ENCODE data around the gene GFAP. TPM values are rescaled to one million over a fixed set of nuclear protein-coding genes. Genes with fewer than 3 reads are reported as not detected.

Gene GFAP
- 0.20 TPM for polyA plus RNA-seq (2013, experiment 1 of 2)
- polyA plus RNA-seq (2013, experiment 2 of 2): 0.17 TPM

- Histone ChIP-seq H3K23ac (ENCODE audit: low read depth, low read length, poor library complexity) (peak within 1 kb of the TSS; percentile 9), H3K18ac (ENCODE audit: low read length) (peak within 1 kb of the TSS; percentile 84), H3K79me1 (ENCODE audit: low read depth, low read length) (no peaks in the 10 kb centered on the region), H3K4me1 (ENCODE audit: control insufficient read depth in 2 of 2, insufficient read depth in 1 of 2, low read depth in 1 of 2, low read length in 2 of 2) (peaks cover 14 to 15% of the 10 kb centered on the region in 2 donors), H3K4me2 (ENCODE audit: insufficient read depth, low read length, poor library complexity, severe bottlenecking) (no peak within 1 kb of the TSS), H3K4ac (ENCODE audit: low read length) (no peak within 1 kb of the TSS), H2BK120ac (ENCODE audit: low read depth, low read length) (peak within 1 kb of the TSS; percentile 73), H3K27ac (replicated peaks; ENCODE audit: low read length) (peak within 1 kb of the TSS; percentile 29), H2BK5ac (ENCODE audit: low read length) (peak within 1 kb of the TSS; percentile 67), H2AK5ac (ENCODE audit: low read depth, low read length) (peak within 1 kb of the TSS; percentile 91), H3K9me3 (replicated peaks in 1 of 2; ENCODE audit: control insufficient read depth in 2 of 2, insufficient read depth in 1 of 2, low read depth in 1 of 2, low read length in 2 of 2) (no peaks in the 10 kb centered on the region), H2BK15ac (ENCODE audit: low read length) (peak within 1 kb of the TSS; percentile 14), H2BK12ac (ENCODE audit: low read length) (peak within 1 kb of the TSS; percentile 87), H2AFZ (ENCODE audit: low read length) (peak within 1 kb of the TSS; percentile 77), H3K4me3 (ENCODE audit: low read length in 2 of 2) (no peak within 1 kb of the TSS), H3K9ac (ENCODE audit: low read depth, low read length, poor library complexity) (peak within 1 kb of the TSS; percentile 3), H3K14ac (ENCODE audit: low read length) (no peak within 1 kb of the TSS), H3K36me3 (replicated peaks in 1 of 2; ENCODE audit: control insufficient read depth in 2 of 2, insufficient read depth in 2 of 2, low read length in 2 of 2) (no peaks in the 10 kb centered on the region), H4K8ac (ENCODE audit: low read depth, low read length) (no peak within 1 kb of the TSS), H3K27me3 (ENCODE audit: control insufficient read depth in 3 of 3, insufficient read depth in 3 of 3, low read depth in 1 of 3, low read length in 3 of 3) (peaks cover 0 to 31% (median 22%) of the 10 kb centered on the region in 3 experiments), H4K91ac (ENCODE audit: low read depth, low read length, poor library complexity) (no peak within 1 kb of the TSS)
- no peak for DNase-seq (ENCODE audit: low spot score)
- WGBS, 2 donors (ENCODE audit: extremely low coverage in 2 of 2, insufficient read length in 2 of 2, insufficient replicate concordance in 1 of 2): no CpG with 5 or more reads among the region's 17 CpGs
Observed at GRCh38 chr17:44915321-44915726, at the start of gene GFAP. Gene GFAP (minus strand): TSS chr17:44915500. CDS start chr17:44915486, 14 bp downstream.

- Histone ChIP-seq H3K14ac (ENCODE audit: low read length) (no peak overlapping the region), H3K4me3 (ENCODE audit: low read length in 2 of 2) (no peak overlapping the region), H2BK120ac (ENCODE audit: low read depth, low read length) (no peak overlapping the region), H2AK5ac (ENCODE audit: low read depth, low read length) (no peak overlapping the region), H4K8ac (ENCODE audit: low read depth, low read length) (no peak overlapping the region), H3K4me1 (ENCODE audit: control insufficient read depth in 2 of 2, insufficient read depth in 1 of 2, low read depth in 1 of 2, low read length in 2 of 2) (peaks cover 6 to 10% of the 10 kb centered on the region in 2 donors), H3K27ac (replicated peaks; ENCODE audit: low read length) (no peak overlapping the region), H3K23ac (ENCODE audit: low read depth, low read length, poor library complexity) (no peak overlapping the region), H3K4me2 (ENCODE audit: insufficient read depth, low read length, poor library complexity, severe bottlenecking) (no peak overlapping the region), H3K27me3 (ENCODE audit: control insufficient read depth in 3 of 3, insufficient read depth in 3 of 3, low read depth in 1 of 3, low read length in 3 of 3) (peaks cover 12 to 34% (median 28%) of the 10 kb centered on the region in 3 experiments), H2BK15ac (ENCODE audit: low read length) (no peak overlapping the region), H3K79me1 (ENCODE audit: low read depth, low read length) (no peaks in the 10 kb centered on the region), H3K4ac (ENCODE audit: low read length) (no peak overlapping the region), H2BK5ac (ENCODE audit: low read length) (no peak overlapping the region), H2BK12ac (ENCODE audit: low read length) (no peak overlapping the region), H3K9ac (ENCODE audit: low read depth, low read length, poor library complexity) (no peak overlapping the region), H3K36me3 (replicated peaks in 1 of 2; ENCODE audit: control insufficient read depth in 2 of 2, insufficient read depth in 2 of 2, low read length in 2 of 2) (no peaks in the 10 kb centered on the region), H3K9me3 (replicated peaks in 1 of 2; ENCODE audit: control insufficient read depth in 2 of 2, insufficient read depth in 1 of 2, low read depth in 1 of 2, low read length in 2 of 2) (no peaks in the 10 kb centered on the region), H4K91ac (ENCODE audit: low read depth, low read length, poor library complexity) (no peak overlapping the region), H2AFZ (ENCODE audit: low read length) (no peak overlapping the region), H3K18ac (ENCODE audit: low read length) (no peak overlapping the region)
- no peak for DNase-seq (ENCODE audit: low spot score)
- no CpG with 5 or more reads among the region's 7 CpGs for WGBS, 2 donors (ENCODE audit: extremely low coverage in 2 of 2, insufficient read length in 2 of 2, insufficient replicate concordance in 1 of 2)
Observed at GRCh38 chr17:44961921-44962350, 46.6 kb upstream of the GFAP start.

GRCh38 chr17:44960691-44961090, 45.4 kb upstream of the GFAP start:
- Histone ChIP-seq H3K4me3 (ENCODE audit: low read length in 2 of 2) (no peak overlapping the region), H3K9ac (ENCODE audit: low read depth, low read length, poor library complexity) (no peak overlapping the region), H4K91ac (ENCODE audit: low read depth, low read length, poor library complexity) (no peak overlapping the region), H3K4ac (ENCODE audit: low read length) (no peak overlapping the region), H3K27ac (replicated peaks; ENCODE audit: low read length) (no peak overlapping the region), H3K4me1 (ENCODE audit: control insufficient read depth in 2 of 2, insufficient read depth in 1 of 2, low read depth in 1 of 2, low read length in 2 of 2) (peaks cover 2 to 3% of the 10 kb centered on the region in 2 donors), H2BK120ac (ENCODE audit: low read depth, low read length) (no peak overlapping the region), H2BK15ac (ENCODE audit: low read length) (peak overlapping the region; percentile 40), H2BK12ac (ENCODE audit: low read length) (no peak overlapping the region), H3K14ac (ENCODE audit: low read length) (no peak overlapping the region), H3K23ac (ENCODE audit: low read depth, low read length, poor library complexity) (no peak overlapping the region), H3K79me1 (ENCODE audit: low read depth, low read length) (no peaks in the 10 kb centered on the region), H3K27me3 (ENCODE audit: control insufficient read depth in 3 of 3, insufficient read depth in 3 of 3, low read depth in 1 of 3, low read length in 3 of 3) (peaks cover under 1 to 28% (median 22%) of the 10 kb centered on the region in 3 experiments), H3K4me2 (ENCODE audit: insufficient read depth, low read length, poor library complexity, severe bottlenecking) (no peak overlapping the region), H3K36me3 (replicated peaks in 1 of 2; ENCODE audit: control insufficient read depth in 2 of 2, insufficient read depth in 2 of 2, low read length in 2 of 2) (no peaks in the 10 kb centered on the region), H2AK5ac (ENCODE audit: low read depth, low read length) (no peak overlapping the region), H4K8ac (ENCODE audit: low read depth, low read length) (no peak overlapping the region), H2BK5ac (ENCODE audit: low read length) (no peak overlapping the region), H3K9me3 (replicated peaks in 1 of 2; ENCODE audit: control insufficient read depth in 2 of 2, insufficient read depth in 1 of 2, low read depth in 1 of 2, low read length in 2 of 2) (no peaks in the 10 kb centered on the region), H3K18ac (ENCODE audit: low read length) (no peak overlapping the region), H2AFZ (ENCODE audit: low read length) (no peak overlapping the region)
- WGBS, 2 donors (ENCODE audit: extremely low coverage in 2 of 2, insufficient read length in 2 of 2, insufficient replicate concordance in 1 of 2): no CpG with 5 or more reads among the region's 2 CpGs
- no peak for DNase-seq (ENCODE audit: low spot score)

- H2BK15ac ChIP-seq (ENCODE audit: low read length): peak overlapping the region; percentile 40
- no CpG with 5 or more reads among the region's 56 CpGs for WGBS, 2 donors (ENCODE audit: extremely low coverage in 2 of 2, insufficient read length in 2 of 2, insufficient replicate concordance in 1 of 2)
- H2AFZ ChIP-seq (ENCODE audit: low read length): no peak overlapping the region
- no peak overlapping the region for H4K91ac ChIP-seq (ENCODE audit: low read depth, low read length, poor library complexity)
- H2AK5ac ChIP-seq (ENCODE audit: low read depth, low read length): no peak overlapping the region
- no peaks in the 10 kb centered on the region for H3K79me1 ChIP-seq (ENCODE audit: low read depth, low read length)
- peak overlapping the region; percentile 73 for H3K9ac ChIP-seq (ENCODE audit: low read depth, low read length, poor library complexity)
- peak overlapping the region; percentile 87 for H3K23ac ChIP-seq (ENCODE audit: low read depth, low read length, poor library complexity)
- peak overlapping the region; percentile 42 for H2BK120ac ChIP-seq (ENCODE audit: low read depth, low read length)
- peak overlapping the region; percentile 41 for H3K4me2 ChIP-seq (ENCODE audit: insufficient read depth, low read length, poor library complexity, severe bottlenecking)
- H2BK12ac ChIP-seq (ENCODE audit: low read length): peak overlapping the region; percentile 79
- no peak for DNase-seq (ENCODE audit: low spot score)
- peaks cover 2 to 3% of the 10 kb centered on the region in 2 donors for H3K4me1 ChIP-seq (ENCODE audit: control insufficient read depth in 2 of 2, insufficient read depth in 1 of 2, low read depth in 1 of 2, low read length in 2 of 2)
- peak overlapping the region in 1 of 2 donors; percentile 25 for H3K4me3 ChIP-seq (ENCODE audit: low read length in 2 of 2)
- peak overlapping the region; percentile 81 for H3K18ac ChIP-seq (ENCODE audit: low read length)
- no peak overlapping the region for H3K14ac ChIP-seq (ENCODE audit: low read length)
- peak overlapping the region; percentile 40 for H2BK5ac ChIP-seq (ENCODE audit: low read length)
- peaks cover 0 to 30% (median 16%) of the 10 kb centered on the region in 3 experiments for H3K27me3 ChIP-seq (ENCODE audit: control insufficient read depth in 3 of 3, insufficient read depth in 3 of 3, low read depth in 1 of 3, low read length in 3 of 3)
- H4K8ac ChIP-seq (ENCODE audit: low read depth, low read length): peak overlapping the region; percentile 52
- no peaks in the 10 kb centered on the region for H3K36me3 ChIP-seq (replicated peaks in 1 of 2; ENCODE audit: control insufficient read depth in 2 of 2, insufficient read depth in 2 of 2, low read length in 2 of 2)
- H3K27ac ChIP-seq (replicated peaks; ENCODE audit: low read length): no peak overlapping the region
- H3K4ac ChIP-seq (ENCODE audit: low read length): no peak overlapping the region
- H3K9me3 ChIP-seq (replicated peaks in 1 of 2; ENCODE audit: control insufficient read depth in 2 of 2, insufficient read depth in 1 of 2, low read depth in 1 of 2, low read length in 2 of 2): no peaks in the 10 kb centered on the region
Observed at GRCh38 chr17:44959821-44960531, 44.7 kb upstream of the GFAP start.
